CD4-positive, alpha-beta T cell (primary cell): ENCODE measurements around the gene MTUS2. TPM values are rescaled to one million over a fixed set of nuclear protein-coding genes. Genes with fewer than 3 reads are reported as not detected.

ENCODE experiments used
- ATAC-seq: fragments of 200-7000 bp; cut with Tn5 transposase; one replicate; pipeline ENCODE4 v1.10.0; 2022; ENCODE audit warnings: mild to moderate bottlenecking; ENCODE audit not compliant: poor library complexity
- CTCF ChIA-PET: fragments of 350-600 bp; sonication (Branson Sonifier 250); formaldehyde crosslinking; loops from one replicate; lab custom pipeline; 2021; ENCODE audit warnings: antibody characterized with exemption, inconsistent platforms; lab: Charles Lee
- POLR2A ChIA-PET: fragments of 350-600 bp; sonication (Branson Sonifier 250); formaldehyde crosslinking; loops from one replicate; lab custom pipeline; 2021; ENCODE audit warnings: antibody characterized with exemption, inconsistent platforms; lab: Charles Lee
- DNase-seq, 14 experiments: peaks; one replicate each; pipeline ENCODE4 v3.0.0-alpha.2; 2013 to 2020; ENCODE audit warnings: mixed read lengths in 2 of 14
- H3K27ac ChIP-seq, 2 donors: one replicate each; pipeline versions ENCODE4 v1.5.1 to v1.7.0; 2013; ENCODE audit warnings: low read length in 2 of 2, low read depth in 1 of 2, mild to moderate bottlenecking in 1 of 2
- H3K27me3 ChIP-seq, 2 experiments: 1 replicate in 1 of 2; 2 replicates in 1 of 2; pipeline versions ENCODE4 v1.6.1 to v1.7.0; 2013; ENCODE audit warnings: low read length in 2 of 2, control low read depth in 1 of 2, mild to moderate bottlenecking in 1 of 2, moderate library complexity in 1 of 2; ENCODE audit not compliant: insufficient read depth in 2 of 2, control insufficient read depth in 1 of 2
- H3K36me3 ChIP-seq: one replicate; pipeline ENCODE4 v1.6.1; 2013; ENCODE audit warnings: low read length, control low read depth; ENCODE audit not compliant: insufficient read depth
- H3K4me1 ChIP-seq: one replicate; pipeline ENCODE4 v1.6.1; 2013; ENCODE audit warnings: low read length, control low read depth; ENCODE audit not compliant: insufficient read depth
- H3K4me3 ChIP-seq: one replicate; pipeline ENCODE4 v1.5.1; 2013; ENCODE audit warnings: mild to moderate bottlenecking, low read length, moderate library complexity
- H3K9me3 ChIP-seq, 2 experiments: 1 replicate in 1 of 2; 2 replicates in 1 of 2; pipeline versions ENCODE4 v1.6.1 to v1.7.0; 2013; ENCODE audit warnings: low read length in 2 of 2, mild to moderate bottlenecking in 2 of 2, control low read depth in 1 of 2, moderate library complexity in 1 of 2; ENCODE audit not compliant: control insufficient read depth in 1 of 2, insufficient read depth in 1 of 2
- H3K27ac Mint-ChIP-seq: one replicate; pipeline ENCODE4 v1.8.0; 2020; ENCODE audit warnings: mixed read lengths
- H3K27me3 Mint-ChIP-seq: one replicate; pipeline ENCODE4 v1.8.0; 2021; ENCODE audit warnings: mixed read lengths
- H3K36me3 Mint-ChIP-seq: one replicate; pipeline ENCODE4 v1.8.0; 2021; ENCODE audit warnings: low read depth, mixed read lengths
- H3K4me1 Mint-ChIP-seq: one replicate; pipeline ENCODE4 v1.8.0; 2021; ENCODE audit warnings: low read depth, mixed read lengths
- H3K4me3 Mint-ChIP-seq: one replicate; pipeline ENCODE4 v1.8.0; 2020; ENCODE audit warnings: mild to moderate bottlenecking, mixed read lengths
- H3K9me3 Mint-ChIP-seq: one replicate; pipeline ENCODE4 v1.8.0; 2020; ENCODE audit warnings: mixed read lengths
- intact Hi-C, 2 experiments: fragments of 100-400 bp; cut with DNase I in 1 of 2; cut with micrococcal nuclease in 1 of 2; formaldehyde crosslinking; loops; one replicate each; pipeline versions ENCODE4 v1.15.1 to v1.9.0; 2023 to 2025; cut with DNase I, micrococcal nuclease
- total RNA-seq, 174 experiments: library from RNA in 2 of 174; stranded (reverse) in 2 of 174; gene quantifications; one replicate each; pipeline ENCODE4 v1.2.3 and lab custom pipeline; 2021 to 2026
- TF ChIP-seq, protein P1 (sequence below): fragments of 200-600 bp; IDR thresholded peaks from one replicate; pipeline ENCODE4 v1.8.0; 2022; ENCODE audit warnings: antibody characterized with exemption, mild to moderate bottlenecking

Gene MTUS2
- total RNA-seq, 2 experiments from 2014 or later = 0.38 to 0.81 TPM

DNA sequence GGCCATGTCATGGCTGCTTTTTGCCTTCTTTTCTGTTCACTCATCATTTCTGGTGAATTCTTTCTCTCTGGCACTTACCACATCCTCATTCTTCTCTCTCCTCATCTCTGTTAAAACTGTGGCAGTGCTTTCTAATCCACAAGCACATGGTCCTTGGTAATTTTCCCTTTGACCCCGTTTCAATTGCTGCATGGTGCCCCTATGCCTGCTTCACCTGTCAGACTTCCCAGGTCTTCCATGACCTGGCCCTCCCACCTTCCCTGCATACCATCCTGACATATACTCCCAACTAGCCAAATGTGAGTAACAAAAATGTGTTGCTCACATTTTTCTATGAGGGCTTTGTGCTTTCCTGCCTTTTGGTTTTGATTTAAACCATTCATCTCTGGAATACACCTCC is 286.5 kb downstream of the MTUS2 start:
- no peaks in the 10 kb centered on the region for H3K27me3 Mint-ChIP-seq
- ChIA-PET CTCF (no interaction called here), POLR2A (no interaction called here)
- DNase-seq (no peak), ATAC-seq (no peak)
- H3K4me3 Mint-ChIP-seq = no peak overlapping the region
- no peaks in the 10 kb centered on the region for H3K36me3 ChIP-seq
- H3K4me1 ChIP-seq = no peaks in the 10 kb centered on the region
- no peak overlapping the region for H3K27ac Mint-ChIP-seq
- TF ChIP-seq, protein P1, sequence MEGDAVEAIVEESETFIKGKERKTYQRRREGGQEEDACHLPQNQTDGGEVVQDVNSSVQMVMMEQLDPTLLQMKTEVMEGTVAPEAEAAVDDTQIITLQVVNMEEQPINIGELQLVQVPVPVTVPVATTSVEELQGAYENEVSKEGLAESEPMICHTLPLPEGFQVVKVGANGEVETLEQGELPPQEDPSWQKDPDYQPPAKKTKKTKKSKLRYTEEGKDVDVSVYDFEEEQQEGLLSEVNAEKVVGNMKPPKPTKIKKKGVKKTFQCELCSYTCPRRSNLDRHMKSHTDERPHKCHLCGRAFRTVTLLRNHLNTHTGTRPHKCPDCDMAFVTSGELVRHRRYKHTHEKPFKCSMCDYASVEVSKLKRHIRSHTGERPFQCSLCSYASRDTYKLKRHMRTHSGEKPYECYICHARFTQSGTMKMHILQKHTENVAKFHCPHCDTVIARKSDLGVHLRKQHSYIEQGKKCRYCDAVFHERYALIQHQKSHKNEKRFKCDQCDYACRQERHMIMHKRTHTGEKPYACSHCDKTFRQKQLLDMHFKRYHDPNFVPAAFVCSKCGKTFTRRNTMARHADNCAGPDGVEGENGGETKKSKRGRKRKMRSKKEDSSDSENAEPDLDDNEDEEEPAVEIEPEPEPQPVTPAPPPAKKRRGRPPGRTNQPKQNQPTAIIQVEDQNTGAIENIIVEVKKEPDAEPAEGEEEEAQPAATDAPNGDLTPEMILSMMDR = no peak
- H3K27ac ChIP-seq = no peak overlapping the region
- no peaks in the 10 kb centered on the region for H3K9me3 Mint-ChIP-seq
- no peaks in the 10 kb centered on the region for H3K9me3 ChIP-seq
- intact Hi-C loops = no loop called here
- no peaks in the 10 kb centered on the region for H3K4me1 Mint-ChIP-seq
- H3K36me3 Mint-ChIP-seq = no peaks in the 10 kb centered on the region
- no peaks in the 10 kb centered on the region for H3K27me3 ChIP-seq
- H3K4me3 ChIP-seq = no peak overlapping the region

DNA sequence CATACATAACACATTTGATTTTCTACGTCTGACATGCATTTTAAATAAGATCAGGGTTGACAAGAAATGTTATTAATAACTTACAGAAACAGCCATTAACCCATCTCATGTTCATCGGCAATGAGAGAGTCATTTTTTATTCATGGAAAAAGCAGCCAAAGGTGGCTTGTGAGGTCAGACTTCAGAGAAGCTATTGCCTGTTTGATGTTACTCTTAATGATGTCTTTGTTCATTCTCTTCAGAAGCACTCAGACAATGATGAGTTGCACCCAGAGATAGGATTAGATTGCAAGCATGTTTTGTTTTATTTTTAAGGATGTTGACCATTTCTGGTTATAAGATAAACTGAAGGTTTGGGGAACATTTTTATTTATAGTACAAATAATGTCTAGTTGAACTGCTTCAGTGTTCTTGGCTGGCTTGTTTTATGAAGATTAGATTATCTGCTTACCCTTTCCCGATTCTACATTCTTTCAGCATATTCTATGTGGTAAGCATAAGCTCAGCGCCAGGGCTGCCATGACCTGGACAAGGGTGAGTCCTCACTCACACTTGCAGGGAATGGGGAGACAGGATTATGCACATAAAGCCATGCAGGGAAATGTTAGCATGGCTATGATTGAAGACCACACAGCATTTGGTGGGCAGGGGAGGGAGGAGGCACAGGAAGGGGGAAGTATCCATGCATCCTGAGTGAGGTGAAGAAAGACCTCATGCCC is 288.1 kb downstream of the MTUS2 start:
- DNase-seq (no peak), ATAC-seq (no peak)
- Histone ChIP-seq H3K27ac (no peak overlapping the region), H3K36me3 (no peaks in the 10 kb centered on the region), H3K4me3 (no peak overlapping the region), H3K4me1 (no peaks in the 10 kb centered on the region), H3K9me3 (no peaks in the 10 kb centered on the region), H3K27me3 (no peaks in the 10 kb centered on the region)
- H3K27ac Mint-ChIP-seq = no peak overlapping the region
- intact Hi-C loops = no loop called here
- H3K27me3 Mint-ChIP-seq = peaks cover 6% of the 10 kb centered on the region
- H3K9me3 Mint-ChIP-seq = no peaks in the 10 kb centered on the region
- H3K4me1 Mint-ChIP-seq = no peaks in the 10 kb centered on the region
- H3K4me3 Mint-ChIP-seq = no peak overlapping the region
- CTCF ChIA-PET = interaction anchor here (1.3 kb wide), 1 partner anchor 15 kb away, joined by 3 read pairs; no protein-coding TSS in a partner anchor
- H3K36me3 Mint-ChIP-seq = no peaks in the 10 kb centered on the region
- TF ChIP-seq, protein P1 = no peak
- POLR2A ChIA-PET = no interaction called here

DNA sequence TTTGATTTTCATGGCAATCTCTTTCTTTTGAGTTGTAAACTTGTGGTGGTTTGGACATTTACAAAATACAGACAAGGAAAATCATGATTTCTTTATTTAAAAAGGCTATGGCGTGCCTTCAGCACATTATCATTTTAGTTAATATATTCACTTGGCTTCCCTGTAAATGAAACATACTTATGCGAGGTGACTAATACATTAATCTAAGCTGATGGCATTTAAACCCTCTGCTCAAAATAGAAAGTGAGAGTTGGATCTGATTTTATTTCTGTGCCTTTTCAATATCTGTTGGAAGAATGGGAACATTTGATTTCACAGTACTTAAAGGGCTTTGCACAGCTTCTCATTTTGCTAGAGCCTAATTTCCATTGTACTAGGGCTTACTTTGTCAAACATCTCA is 289.8 kb downstream of the MTUS2 start:
- Mint-ChIP-seq H3K4me1 (no peaks in the 10 kb centered on the region), H3K9me3 (no peaks in the 10 kb centered on the region), H3K27ac (no peak overlapping the region), H3K36me3 (no peaks in the 10 kb centered on the region), H3K4me3 (no peak overlapping the region), H3K27me3 (peaks cover 6% of the 10 kb centered on the region)
- DNase-seq = no peak
- Histone ChIP-seq H3K4me3 (no peak overlapping the region), H3K36me3 (no peaks in the 10 kb centered on the region), H3K27ac (no peak overlapping the region), H3K4me1 (no peaks in the 10 kb centered on the region), H3K27me3 (no peaks in the 10 kb centered on the region), H3K9me3 (no peaks in the 10 kb centered on the region)
- ChIA-PET POLR2A (no interaction called here), CTCF (no interaction called here)
- intact Hi-C loops = no loop called here
- no peak for ATAC-seq
- TF ChIP-seq, protein P1 = no peak
